Measurements from ENCODE around the gene KIAA0513. TPM values are rescaled to one million over a fixed set of nuclear protein-coding genes. Genes with fewer than 3 reads are reported as not detected.

KIAA0513 gene
- polyA plus RNA-seq, 3 donors, result 2.4 to 7.3 (median 4.7) TPM

GRCh38 chr16:85003076-85003475, 24.5 kb upstream of the KIAA0513 start:
- H3K27ac ChIP-seq (ENCODE audit: low read depth, low read length), result no peak overlapping the region
- WGBS, 3 donors, result 75 to 90% (median 77%) methylated on average over 13 of the region's 13 CpGs

GRCh38 chr16:85003725-85004586, 23.6 kb upstream of the KIAA0513 start:
- 51 to 72% (median 57%) methylated on average over 16 of the region's 16 CpGs for WGBS, 3 donors
- no peak overlapping the region for H3K27ac ChIP-seq (ENCODE audit: low read depth, low read length)

GRCh38 chr16:85004587-85005205, 22.9 kb upstream of the KIAA0513 start:
- WGBS, 3 donors, result 53 to 69% (median 60%) methylated on average over 10 of the region's 10 CpGs
- no peak overlapping the region for H3K27ac ChIP-seq (ENCODE audit: low read depth, low read length)

- WGBS, 3 donors, result 54 to 71% (median 57%) methylated on average over 11 of the region's 11 CpGs
- H3K27ac ChIP-seq (ENCODE audit: low read depth, low read length), result no peak overlapping the region
These were observed 22.1 kb upstream of the KIAA0513 start for GRCh38 chr16:85005285-85006069.

- H3K27ac ChIP-seq (ENCODE audit: low read depth, low read length), result no peak overlapping the region
- 89 to 93% (median 91%) methylated on average over 7 of the region's 7 CpGs for WGBS, 3 donors
These were observed 21.0 kb upstream of the KIAA0513 start for GRCh38 chr16:85006639-85007038.

DNA sequence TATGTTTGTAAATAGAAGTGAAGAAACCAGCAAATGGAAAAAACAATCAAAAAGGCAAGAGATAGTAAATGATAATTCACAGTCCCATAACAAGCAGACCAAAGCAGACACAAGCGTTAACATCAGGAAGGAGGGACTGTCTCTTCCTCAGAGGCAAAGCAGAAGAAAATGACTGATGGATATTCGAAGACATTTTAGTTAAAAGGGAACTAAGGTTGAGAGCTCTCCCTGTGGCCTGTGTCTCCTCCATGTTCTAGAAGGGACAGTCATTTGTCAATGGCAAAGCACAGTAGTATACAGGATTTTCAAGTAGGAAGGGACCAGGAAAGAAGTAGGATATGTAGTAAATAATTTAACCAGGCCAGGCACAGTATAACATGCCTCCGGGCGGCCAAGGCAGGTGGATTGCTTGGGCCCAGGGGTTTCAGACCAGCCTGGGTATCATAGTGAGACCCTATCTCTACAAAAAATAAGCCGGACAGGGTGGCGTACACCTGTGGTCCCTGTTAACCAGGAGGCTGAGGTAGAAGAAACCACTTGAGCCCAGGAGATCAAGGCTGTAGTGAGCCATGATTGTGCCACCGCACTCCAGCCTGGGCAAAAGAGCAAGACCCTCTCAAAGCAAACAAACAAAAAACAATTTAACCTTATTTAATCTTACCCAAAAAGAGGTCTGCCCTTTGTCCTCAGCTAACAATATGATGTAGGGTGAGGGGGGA, 19.9 kb upstream of the KIAA0513 start:
- H3K27ac ChIP-seq (ENCODE audit: low read depth, low read length), result no peak overlapping the region
- 89 to 94% (median 91%) methylated on average over 7 of the region's 7 CpGs for WGBS, 3 donors

- WGBS, 3 donors, result 56 to 71% (median 60%) methylated on average over 3 of the region's 3 CpGs
- H3K27ac ChIP-seq (ENCODE audit: low read depth, low read length), result no peak overlapping the region
These were observed 19.3 kb upstream of the KIAA0513 start for GRCh38 chr16:85008271-85008670.

- WGBS, 3 donors, result 17 to 36% (median 24%) methylated on average over 9 of the region's 9 CpGs
- H3K27ac ChIP-seq (ENCODE audit: low read depth, low read length), result no peak overlapping the region
These were observed 17.1 kb upstream of the KIAA0513 start for GRCh38 chr16:85010446-85010930.

DNA sequence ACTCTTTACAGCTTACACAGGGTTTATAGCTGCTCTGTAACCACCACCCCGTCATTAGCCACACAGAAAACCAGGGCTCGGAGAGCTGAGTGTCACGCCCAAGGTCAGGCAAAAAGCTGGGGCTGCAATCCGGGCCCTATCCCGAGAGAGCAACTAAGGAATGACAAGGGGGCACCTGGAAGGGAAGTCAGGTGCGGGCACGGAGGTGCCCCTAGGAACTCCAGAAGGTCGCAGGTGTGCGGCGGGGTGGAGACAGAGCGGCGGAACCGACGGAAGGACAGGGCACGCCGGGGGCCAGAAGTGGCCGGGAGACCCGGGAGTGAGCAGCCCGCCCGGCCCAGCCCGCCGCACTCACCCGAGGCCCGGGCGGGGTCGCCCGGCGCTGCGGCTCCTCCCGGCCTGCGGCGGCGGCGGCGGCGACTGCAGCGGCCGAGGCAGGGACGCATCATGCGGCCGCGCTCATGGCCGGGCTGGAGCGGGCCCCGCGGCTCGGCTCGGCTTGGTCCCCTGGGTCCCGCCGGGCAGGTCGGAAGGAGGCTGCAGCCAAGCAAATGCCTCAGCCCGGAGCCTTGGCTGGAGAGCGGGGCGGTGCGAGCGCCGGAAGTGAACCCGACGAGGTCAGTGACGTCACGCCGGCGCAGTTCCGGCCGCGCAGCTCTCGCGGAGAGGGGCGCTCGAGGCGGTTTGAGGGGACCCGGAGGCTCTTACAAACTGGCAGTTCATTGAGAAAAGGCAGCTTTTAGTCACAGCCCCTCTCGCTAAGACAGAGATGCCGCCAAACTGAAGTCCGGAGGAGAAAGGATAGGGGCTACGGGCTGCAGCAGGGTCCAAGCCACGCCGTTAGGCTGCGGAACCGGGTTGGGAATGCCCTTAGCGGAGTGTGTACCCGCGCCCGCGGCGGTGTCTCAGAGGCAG, 16.4 kb upstream of the KIAA0513 start, which contains the start of gene ZDHHC7:
Gene ZDHHC7 (minus strand): TSS at position 605 of the 915 bp plus-strand sequence. CDS start 20,917 bp downstream, outside the sequence.
- no peak within 1 kb of the TSS for H3K27ac ChIP-seq (ENCODE audit: low read depth, low read length)
- WGBS, 3 donors, result 0 to 1% (median 0%) methylated on average over 66 to 86 of the region's 86 CpGs

DNA sequence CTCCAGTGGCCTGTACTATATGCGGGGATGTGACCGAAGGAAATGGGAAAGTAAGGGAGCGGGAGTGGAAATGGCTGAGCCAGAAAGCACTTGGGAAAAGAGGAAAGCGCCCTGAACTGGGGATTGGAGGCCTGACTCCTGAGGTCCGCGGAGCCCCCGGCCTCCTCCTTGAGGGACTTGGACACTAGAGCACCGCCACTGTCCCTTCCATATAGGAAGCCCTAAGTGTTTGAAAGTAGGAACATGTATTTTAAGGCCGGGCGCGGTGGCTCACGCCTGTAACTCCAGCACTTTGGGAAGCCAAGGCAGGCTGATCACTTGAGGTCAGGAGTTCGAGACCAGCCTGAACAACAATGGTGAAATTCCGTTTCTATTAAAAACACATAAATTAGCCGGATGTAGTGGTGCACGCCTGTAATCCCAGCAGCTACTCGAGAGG, 15.7 kb upstream of the KIAA0513 start:
- WGBS, 3 donors, result 8 to 13% (median 10%) methylated on average over 17 of the region's 17 CpGs
- H3K27ac ChIP-seq (ENCODE audit: low read depth, low read length), result no peak overlapping the region

GRCh38 chr16:85014311-85014710, 13.3 kb upstream of the KIAA0513 start:
- no peak overlapping the region for H3K27ac ChIP-seq (ENCODE audit: low read depth, low read length)

GRCh38 chr16:85015481-85016187, 12.0 kb upstream of the KIAA0513 start:
- H3K27ac ChIP-seq (ENCODE audit: low read depth, low read length), result no peak overlapping the region
- WGBS, 3 donors, result 93 to 96% (median 94%) methylated on average over 5 of the region's 5 CpGs

More at GRCh38 chr16:85014311-85014710, 13.3 kb upstream of the KIAA0513 start:
- 58 to 65% (median 64%) methylated on average over 2 of the region's 2 CpGs for WGBS, 3 donors

DNA sequence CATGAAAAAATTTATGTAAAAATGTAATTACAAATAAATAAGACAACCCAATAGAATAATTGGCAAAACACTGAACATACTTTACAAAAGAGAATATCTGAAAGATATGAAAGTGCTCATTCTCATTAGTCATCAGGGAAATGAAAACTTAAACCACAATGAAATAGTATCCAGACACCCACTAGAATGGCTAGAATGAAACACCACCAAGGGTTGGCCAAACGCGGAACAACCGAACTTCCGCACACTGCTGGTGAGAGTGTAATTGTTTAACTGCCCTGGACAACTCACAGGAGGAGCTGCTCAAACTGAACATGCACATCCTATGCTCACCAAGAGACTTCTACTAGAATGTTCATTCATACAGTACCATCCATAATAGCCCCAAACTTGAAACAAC, 10.4 kb upstream of the KIAA0513 start:
- no peak overlapping the region for H3K27ac ChIP-seq (ENCODE audit: low read depth, low read length)

GRCh38 chr16:85017633-85018032, 10.0 kb upstream of the KIAA0513 start:
- 74 to 82% (median 76%) methylated on average over 8 of the region's 8 CpGs for WGBS, 3 donors
- H3K27ac ChIP-seq (ENCODE audit: low read depth, low read length), result no peak overlapping the region

More for the DNA sequence above, 10.4 kb upstream of the KIAA0513 start:
- 44 to 80% (median 57%) methylated on average over 4 of the region's 4 CpGs for WGBS, 3 donors

GRCh38 chr16:85018529-85019236, 8.9 kb upstream of the KIAA0513 start:
- 39 to 84% (median 83%) methylated on average over 19 of the region's 19 CpGs for WGBS, 3 donors
- no peak overlapping the region for H3K27ac ChIP-seq (ENCODE audit: low read depth, low read length)
